Cardiac fibroblast (primary cell): ENCODE results near the gene SMO.
"Not testable (repeated sequence)": the region's sequence is repeated elsewhere in the genome, so short reads cannot be mapped to it uniquely, and the experiment has no call there.

Experiments
- DNase-seq, 2 donors: peaks; one replicate each; pipeline versions ENCODE4 v3.0.0 to v3.0.0-alpha.2; 2010; ENCODE audit warnings: low read depth in 2 of 2
- H3K4me3 ChIP-seq, 2 donors: replicated peaks in 1 of 2; 1 replicate in 1 of 2; 2 replicates in 1 of 2; pipeline ENCODE4 v1.5.1; 2011; ENCODE audit warnings: low read depth in 2 of 2, low read length in 2 of 2, mild to moderate bottlenecking in 2 of 2, moderate library complexity in 1 of 2
- TF ChIP-seq, protein P1 (sequence below): IDR thresholded peaks from one replicate; pipeline ENCODE4 v1.5.1; 2011; ENCODE audit warnings: low read depth, mild to moderate bottlenecking, low read length, inconsistent platforms

Gene SMO

DNA sequence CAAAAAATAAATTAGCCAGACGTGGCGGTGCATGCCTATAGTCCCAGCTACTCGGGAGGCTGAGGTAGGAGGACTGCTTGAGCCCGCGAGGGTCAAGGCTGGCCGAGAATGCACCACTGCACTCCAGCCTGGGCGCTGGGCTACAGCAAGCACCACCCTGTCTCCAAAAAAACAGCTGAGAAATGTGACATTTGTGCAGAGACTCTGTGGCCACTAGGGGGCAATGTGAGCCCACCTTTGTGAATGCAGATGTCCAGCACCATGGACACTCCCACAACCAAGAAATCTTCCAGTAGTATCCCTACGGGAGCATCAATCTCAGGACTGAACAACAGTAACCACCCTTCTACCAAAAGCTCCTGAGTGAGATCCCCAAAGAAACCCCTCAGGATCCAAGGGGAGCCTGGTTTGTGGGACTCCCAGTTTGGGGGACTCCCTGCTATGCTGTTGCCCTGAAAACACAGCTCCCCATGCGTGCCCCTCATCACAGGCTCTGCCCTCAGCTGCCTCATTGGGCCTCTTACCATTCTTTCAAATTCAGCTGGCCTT is 30.2 kb downstream of the SMO start:
- peak; percentile 86 to 87 for DNase-seq
- H3K4me3 ChIP-seq: no peak overlapping the region
- TF ChIP-seq, protein P1, sequence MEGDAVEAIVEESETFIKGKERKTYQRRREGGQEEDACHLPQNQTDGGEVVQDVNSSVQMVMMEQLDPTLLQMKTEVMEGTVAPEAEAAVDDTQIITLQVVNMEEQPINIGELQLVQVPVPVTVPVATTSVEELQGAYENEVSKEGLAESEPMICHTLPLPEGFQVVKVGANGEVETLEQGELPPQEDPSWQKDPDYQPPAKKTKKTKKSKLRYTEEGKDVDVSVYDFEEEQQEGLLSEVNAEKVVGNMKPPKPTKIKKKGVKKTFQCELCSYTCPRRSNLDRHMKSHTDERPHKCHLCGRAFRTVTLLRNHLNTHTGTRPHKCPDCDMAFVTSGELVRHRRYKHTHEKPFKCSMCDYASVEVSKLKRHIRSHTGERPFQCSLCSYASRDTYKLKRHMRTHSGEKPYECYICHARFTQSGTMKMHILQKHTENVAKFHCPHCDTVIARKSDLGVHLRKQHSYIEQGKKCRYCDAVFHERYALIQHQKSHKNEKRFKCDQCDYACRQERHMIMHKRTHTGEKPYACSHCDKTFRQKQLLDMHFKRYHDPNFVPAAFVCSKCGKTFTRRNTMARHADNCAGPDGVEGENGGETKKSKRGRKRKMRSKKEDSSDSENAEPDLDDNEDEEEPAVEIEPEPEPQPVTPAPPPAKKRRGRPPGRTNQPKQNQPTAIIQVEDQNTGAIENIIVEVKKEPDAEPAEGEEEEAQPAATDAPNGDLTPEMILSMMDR: peak; percentile 84

DNA sequence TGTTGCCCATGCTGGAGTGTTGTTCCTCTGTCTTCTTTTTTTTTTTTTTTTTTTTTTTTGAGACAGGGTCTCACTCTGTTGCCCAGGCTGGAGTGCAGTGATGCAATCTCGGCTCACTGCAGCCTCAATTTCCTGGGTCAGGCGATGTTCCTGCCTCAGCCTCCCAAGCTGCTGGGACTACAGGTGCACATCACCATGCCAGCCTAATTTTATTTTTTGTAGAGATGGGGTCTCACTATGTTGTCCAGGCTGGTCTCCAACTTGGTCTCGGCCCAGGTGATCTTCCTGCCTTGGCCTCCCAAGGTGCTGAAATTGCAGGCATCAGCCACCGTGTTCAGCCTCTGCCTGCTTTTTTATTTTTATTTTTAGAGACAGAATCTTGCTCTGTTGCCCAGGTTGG is 30.7 kb downstream of the SMO start:
- not testable (repeated sequence) for H3K4me3 ChIP-seq, DNase-seq

DNA sequence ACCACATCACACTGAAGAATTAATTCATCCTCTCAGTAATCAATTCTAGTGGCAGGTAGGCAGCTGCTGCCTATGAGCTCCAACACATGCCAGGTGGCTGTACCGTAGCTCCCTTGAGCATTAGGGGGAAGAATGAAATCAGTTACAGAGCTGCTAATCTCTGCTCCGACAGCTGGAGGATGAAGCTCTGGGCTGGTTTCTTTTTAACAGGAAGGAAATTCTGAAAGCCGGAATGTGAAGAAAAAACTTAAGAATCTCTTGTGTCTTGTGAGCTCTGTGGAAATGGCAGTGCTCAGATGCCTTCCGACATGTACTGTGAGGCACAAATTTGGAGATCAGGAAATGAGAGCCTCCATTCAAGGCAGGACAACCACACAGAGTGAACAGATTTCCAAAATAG is 33.6 kb downstream of the SMO start:
- TF ChIP-seq, protein P1: no peak
- peak in 1 of 2 donors; percentile 56 for DNase-seq
- no peak overlapping the region for H3K4me3 ChIP-seq

DNA sequence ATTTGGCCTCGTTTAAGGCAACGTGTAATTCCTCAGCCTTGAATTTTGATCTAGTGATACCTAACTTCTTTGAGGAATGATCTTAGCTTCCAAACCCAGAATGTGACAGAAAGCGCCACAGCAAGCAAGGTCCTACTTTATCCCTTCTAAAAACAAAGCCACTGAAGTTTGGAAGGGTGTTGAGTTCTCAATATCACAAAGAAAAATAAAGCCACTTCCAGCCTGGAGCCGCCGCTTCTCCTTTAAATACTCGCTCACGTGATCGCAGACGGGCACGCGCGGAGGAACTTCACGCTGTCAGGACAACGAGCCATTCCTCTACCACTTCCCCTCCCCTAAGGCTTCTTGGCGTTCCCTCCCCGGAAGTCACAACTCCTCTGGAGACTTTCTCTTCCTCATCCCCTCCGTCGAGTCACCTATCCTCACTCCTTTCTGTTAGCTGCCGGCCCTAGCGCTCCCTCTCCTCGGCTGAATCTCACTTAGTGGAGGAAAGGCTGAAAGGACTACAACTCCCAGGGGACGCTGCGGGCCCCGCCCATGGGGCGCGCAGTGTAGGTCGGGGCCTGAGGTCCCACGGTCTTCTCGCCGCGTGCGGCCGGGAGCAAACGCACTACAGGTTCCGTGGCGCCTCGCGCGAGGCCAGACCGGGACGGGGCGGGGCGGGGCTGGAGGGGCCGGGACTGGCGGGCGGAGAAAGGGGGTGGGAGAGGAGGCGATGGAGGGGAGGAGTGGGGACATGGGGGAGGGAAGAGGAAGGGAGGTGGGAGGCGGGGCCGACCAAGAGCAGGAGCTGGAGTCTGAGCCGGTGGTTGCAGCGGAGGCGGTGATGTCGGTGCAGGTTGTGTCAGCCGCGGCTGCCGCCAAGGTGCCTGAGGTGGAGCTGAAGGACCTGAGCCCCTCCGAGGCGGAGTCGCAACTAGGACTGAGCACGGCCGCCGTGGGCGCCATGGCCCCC is 36.1 kb downstream of the SMO start, which contains the start of gene AHCYL2:
Gene AHCYL2 (plus strand): TSS at position 780 of the 955 bp plus-strand sequence.
- DNase-seq: peak; percentile 98 to 99
- TF ChIP-seq, protein P1: no peak
- H3K4me3 ChIP-seq: peak within 1 kb of the TSS; percentile 81 to 82

DNA sequence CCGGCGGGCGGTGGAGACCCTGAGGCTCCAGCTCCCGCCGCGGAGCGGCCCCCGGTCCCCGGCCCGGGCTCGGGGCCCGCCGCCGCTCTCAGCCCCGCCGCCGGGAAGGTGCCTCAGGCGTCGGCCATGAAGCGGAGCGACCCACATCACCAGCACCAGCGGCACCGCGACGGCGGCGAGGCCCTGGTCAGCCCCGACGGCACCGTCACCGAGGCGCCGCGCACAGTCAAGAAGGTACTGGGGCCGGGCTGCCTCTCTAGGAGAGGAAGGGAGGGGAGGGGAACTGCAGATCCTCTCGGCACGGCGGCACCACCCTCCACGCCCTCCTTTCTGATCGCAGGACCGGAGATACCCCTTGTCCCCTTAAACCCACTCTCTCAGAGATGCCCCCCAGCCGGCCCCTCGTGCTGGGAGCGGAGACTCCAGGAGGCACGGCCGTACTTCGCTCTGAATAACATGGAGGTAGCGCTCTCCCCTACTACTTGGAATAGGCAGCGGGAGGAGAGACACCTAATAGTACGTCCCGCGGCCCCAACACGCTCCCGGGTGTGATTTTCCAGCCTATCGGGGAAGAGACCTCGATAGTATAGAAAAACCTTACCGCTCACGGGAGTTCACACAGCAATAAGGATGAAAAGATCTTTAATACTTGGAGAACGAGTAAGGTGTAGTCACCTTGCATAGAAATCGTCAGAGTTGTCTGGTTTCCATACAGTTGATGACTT is 36.9 kb downstream of the SMO start:
- TF ChIP-seq, protein P1: no peak
- H3K4me3 ChIP-seq: peak overlapping the region; percentile 81 to 82
- DNase-seq: peak; percentile 31 to 42

DNA sequence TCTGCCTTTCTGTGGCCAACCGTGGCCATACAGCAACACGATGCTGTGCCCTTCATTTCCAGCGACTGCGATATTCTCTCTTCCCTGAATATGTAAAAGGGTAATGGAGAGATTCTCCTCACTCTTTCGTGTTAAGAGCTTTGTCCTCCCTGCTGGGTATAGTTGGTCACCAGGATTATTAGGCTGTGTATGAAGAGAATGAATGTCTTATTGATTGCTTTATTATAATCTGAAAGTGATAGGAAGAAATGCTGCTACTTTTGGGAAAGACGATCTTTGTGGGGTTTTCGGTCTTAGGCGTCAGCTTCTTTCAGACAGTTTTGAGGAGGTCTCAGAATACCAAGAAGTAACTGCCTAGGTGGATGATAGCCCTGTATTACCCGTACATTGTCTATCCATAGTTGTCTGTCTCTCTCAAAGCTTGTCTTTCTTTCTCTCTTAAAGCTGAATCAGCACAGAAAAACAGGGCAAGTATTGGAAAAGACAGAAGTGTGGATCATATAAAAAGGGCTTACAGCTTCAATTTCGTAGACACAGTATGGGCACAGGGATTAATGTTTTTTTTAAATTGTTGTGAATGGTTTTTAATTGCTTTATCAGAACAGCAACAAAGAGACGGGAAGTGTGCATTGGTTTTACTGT is 37.6 kb downstream of the SMO start:
- TF ChIP-seq, protein P1: no peak
- peak in 1 of 2 donors; percentile 7 for DNase-seq
- H3K4me3 ChIP-seq: peak overlapping the region; percentile 81 to 82
